LHCN-M2 (cell line): Measurements from ENCODE around the gene HSBP1L1. TPM values are rescaled to one million over a fixed set of nuclear protein-coding genes. Genes with fewer than 3 reads are reported as not detected.
"Not testable (repeated sequence)": the region's sequence is repeated elsewhere in the genome, so short reads cannot be mapped to it uniquely, and the experiment has no call there.

Experiments
- DNase-seq: peaks from one replicate; pipeline ENCODE4 v3.0.0-alpha.2; 2012; ENCODE audit warnings: low read depth
- total RNA-seq: library from RNA; depleted of rRNA; stranded (reverse); fragments of >200 nt; gene quantifications from 2 replicates; pipeline ENCODE4 v1.2.3, GENCODE V29; 2014

The HSBP1L1 gene
- total RNA-seq, 1 experiment from 2014 or later, result not detected

DNA sequence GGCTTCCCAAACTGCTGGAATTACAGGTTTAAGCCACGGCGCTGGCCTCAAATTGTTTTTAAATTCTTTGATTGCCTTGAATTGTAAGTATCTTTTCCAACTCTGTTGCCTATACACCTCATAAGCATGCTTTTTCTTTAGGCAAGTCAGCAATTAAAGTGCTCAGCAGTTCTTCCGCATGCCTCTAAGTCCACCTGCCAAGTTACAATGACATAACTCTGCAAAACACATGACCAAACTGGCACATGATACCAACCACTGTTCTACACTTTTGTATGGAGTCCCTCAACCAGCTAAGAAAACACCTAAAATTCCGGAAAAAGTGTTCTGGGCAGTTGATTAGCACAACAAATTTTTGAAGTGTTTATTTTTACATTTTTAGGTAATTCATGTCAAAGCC is 18.8 kb downstream of the HSBP1L1 start:
- no peak for DNase-seq

DNA sequence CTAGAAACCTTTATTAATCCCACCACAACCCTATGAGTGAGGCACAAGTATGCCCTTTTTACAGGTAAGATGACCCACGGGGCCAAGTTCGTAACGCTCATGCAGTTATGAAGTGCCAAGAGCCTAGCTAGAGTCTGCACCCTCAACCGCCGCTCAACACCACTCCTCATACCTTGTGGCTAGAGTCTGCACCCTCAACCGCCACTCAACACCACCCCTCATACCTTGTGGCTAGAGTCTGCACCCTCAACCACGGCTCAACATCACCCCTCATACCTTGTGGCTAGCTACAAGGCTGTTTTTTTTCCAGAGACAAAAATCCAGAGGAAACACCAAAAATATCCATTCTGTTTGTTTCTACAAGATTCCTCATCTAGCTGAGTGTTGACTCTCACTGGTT is 19.4 kb downstream of the HSBP1L1 start:
- DNase-seq, result no peak

DNA sequence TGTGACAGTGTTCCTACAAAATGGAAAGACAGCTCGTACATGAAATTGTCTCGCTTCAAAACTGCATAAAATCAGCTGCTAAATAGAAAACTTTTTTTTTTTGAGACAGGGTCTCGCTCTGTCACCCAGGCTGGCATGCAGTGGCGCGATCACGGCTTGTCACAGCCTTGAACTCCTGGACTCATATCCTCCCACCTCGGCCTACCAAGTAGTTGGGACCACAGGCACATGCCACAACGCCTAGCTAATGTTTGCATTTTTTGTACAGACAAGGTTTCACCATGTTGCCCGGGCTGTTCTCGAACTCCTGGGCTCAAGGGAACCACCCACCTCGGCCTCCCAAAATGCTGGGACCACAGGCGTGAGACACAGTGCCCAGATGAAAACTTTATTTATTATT is 20.7 kb downstream of the HSBP1L1 start:
- no peak for DNase-seq

DNA sequence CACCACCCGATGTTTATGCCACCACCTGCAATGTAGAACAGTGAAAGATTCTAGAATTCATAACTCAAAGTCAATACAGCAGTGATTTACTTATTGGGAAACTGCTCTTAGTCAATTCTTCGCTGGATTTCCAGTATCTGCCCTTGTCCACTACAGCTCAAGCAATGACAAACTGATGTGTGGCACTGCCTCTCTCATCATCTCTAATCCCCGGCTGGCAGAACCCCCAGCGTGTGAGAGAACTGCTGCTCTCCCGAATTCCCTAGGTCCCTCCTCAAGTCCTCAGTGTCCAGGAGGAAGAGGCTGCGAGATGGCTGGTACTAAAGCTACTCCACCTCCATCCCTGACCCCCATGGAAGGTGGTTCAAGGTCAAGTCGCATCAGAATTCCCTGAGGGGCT is 22.3 kb downstream of the HSBP1L1 start:
- DNase-seq, result no peak

DNA sequence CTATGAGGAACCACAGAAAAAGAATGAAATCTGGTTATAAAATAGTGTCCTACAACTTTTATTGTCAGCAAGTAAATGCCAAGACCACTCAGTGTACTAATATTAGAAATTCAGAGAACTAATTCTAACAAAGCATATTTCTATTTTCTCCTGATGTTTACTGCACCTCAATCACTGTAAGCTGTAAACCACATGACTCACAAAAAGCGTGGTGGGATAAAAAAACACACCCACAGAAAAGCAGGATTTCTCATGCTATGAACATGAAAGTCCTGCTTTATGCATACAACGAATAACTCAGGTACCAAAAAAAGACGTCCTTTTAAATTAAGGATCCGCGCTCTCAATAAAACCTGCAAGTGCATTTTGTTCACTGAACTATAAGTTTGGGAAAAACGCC is 23.1 kb downstream of the HSBP1L1 start:
- DNase-seq, result peak; percentile 25

DNA sequence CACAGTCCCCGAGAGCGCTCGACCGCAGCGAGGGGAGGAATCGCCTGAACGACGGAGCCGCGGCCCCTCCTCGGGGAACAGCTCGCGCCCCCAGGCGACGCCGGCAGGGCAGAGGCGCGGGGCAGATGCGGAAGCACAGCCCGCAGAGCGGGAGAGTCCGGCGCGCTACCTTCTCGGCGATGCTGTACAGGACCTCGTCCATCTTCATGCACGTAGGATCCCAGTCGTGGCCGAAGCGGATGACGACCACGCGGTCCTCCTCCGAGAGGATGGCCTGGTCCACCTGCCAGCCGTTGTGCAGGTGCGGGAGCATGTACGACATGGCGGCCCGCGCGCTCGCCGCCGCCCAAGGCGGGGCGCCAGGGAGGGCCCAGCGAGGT is 23.6 kb downstream of the HSBP1L1 start:
- DNase-seq, result peak; percentile 32

DNA sequence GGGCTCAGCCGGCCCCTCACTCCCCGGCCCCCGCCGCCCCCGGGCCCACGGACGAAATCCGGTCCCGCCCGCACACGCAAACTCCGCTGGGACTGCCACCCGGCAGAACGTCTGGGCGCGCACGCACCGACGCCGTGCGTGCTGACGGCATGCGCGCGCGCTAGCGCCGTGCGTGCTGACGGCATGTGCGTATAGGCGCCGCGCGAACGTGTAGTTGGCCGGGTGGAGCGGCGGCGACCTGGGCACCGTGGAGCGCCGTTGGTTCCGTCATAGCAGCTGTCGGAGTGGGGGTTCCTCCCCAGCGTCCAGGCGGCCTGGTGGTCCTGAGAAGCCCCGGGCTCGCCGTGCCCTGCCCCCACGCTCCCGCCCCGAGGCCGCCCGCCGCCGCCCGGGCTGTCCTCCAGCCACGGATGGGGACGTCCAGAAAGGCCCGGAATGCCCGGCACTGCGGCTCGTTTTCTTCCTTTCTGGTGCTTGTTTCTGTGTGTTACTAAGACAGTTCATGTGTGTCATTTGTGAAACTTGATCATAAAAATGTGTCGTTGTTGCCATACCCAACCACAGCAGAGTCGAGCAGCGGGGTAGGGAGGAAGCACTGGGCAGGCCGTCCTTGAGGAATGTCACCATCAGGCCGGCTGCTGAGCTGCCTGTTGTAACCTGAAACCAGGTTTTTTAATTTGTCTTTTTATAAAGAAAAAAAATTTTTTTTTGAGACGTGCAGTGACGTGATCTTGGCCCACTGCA is 24.2 kb downstream of the HSBP1L1 start, which contains the start of gene TXNL4A:
Gene TXNL4A (minus strand): TSS at position 113 of the 744 bp plus-strand sequence. CDS start 171 bp downstream, outside the sequence.
- peak; percentile 84 for DNase-seq

DNA sequence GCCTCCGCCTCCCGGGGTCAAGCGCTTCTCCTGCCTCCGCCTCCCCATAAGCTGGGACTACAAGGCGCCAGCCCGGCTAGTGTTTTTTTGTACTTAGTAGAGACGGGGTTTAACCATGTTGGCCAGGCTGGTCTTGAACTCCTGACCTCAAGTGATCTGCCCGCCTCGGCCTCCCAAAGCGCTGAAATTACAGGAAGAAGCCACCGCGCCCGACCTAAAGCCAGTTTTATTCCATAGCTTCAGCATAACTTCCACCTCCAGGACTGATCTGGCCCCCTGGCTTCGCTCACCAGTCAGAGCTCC is 24.7 kb downstream of the HSBP1L1 start:
- no peak for DNase-seq

DNA sequence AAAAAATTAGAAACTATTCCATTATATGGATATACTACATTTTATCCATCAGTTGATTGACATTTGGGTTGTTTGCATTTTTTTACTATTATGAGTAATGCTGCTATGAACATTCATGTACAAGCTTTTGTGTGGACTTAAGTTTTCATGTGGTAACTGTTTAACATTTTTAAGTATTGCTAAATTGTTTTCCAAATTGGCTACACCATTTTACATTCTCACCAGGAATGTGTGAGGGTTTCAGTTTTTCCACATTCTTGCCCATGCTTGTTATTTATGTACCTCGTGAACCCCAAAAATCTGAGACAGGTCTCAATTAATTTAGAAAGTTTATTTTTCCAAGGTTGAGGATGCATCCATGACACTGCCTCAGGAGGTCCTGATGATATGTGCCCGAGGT is 27.1 kb downstream of the HSBP1L1 start:
- no peak for DNase-seq

DNA sequence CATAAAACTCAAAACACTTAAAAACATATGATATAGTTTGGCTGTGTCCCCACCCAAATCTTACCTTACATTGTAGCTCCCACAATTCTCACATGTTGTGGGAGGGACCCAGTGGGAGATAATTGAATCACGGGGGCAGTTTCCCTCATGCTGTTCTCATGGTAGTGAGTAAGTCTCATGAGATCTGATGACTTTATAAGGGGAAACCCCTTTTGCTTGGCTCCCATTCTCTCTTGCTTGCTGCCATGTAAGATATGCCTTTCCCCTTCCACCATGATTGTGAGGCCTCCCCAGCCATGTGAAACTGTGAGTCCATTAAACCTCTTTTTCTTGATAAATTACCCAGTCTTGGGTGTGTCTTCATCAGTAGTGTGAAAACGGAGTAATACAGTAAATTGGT is 35.3 kb downstream of the HSBP1L1 start:
- DNase-seq, result not testable (repeated sequence)

DNA sequence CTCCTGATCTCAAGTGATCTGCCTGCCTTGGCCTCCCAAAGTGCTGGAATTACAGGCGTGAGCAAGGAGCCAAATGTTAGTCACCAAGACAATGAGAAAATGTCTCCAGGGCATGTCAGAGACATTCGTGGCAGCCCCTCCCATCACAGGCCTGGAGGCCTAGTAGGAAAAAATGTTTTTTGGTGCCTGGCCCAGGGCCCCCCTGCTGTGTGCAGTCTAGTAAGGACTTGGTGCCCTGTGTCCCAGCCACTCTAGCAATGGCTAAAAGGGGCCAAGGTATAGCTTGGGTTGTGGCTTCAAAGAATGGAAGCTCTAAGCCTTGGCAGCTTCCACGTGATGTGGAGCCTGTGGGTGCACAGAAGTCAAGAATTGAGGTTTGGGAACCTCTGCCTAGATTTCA is 36.4 kb downstream of the HSBP1L1 start:
- DNase-seq, result no peak

DNA sequence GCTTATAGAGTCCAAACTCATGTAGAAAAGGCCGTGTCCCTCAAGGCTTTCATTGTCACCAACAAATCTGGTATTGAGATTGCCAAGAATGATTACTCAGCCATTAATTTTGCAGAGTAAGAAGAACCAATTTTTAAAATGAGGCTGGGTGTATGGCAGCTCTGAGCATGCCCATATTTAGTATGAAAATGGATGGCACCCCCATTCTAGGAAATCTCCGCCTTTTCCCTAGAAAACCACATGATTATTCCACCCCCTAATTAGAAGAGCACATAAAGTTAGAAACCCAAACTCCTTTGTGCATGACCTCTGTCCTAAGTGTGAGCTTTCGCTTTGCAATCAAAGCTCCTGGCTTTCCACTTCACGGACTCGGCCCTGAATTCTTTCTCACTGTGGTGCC is 38.0 kb downstream of the HSBP1L1 start:
- DNase-seq, result no peak

DNA sequence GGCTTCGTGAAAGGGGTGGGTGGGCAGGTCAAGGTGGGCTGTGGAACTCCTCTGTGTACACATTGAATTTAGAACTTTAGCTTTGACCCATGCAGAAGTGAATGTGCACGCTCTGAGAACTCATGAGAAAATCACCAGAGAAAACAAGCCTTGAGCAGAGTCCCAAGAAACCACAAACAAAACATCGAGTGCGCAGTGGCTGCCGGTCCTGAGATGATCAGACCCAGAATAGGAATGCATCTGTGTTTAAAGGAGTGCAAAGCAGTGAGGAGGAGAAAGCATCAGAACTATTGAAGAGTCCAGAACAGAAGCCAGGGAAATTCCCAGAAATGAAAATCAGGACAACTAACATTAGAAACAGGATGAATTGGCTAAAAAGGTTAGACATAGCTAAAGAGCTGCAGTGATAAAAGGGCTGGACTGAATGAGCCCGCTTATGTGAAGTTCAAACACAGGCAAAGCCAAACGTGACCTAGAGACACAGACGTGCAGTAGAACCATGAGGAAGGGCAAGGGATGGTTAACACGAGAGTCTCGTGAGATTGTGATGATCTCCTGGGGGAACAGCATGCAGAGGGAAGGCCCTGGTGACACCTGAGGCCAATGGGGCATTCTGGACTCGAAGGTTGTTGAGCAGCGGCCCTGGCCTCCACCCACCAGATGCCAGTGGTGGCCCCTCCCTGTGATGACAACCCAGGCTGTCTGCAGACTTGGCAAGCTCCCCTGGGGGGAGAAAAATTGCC is 40.3 kb downstream of the HSBP1L1 start:
- DNase-seq, result no peak

DNA sequence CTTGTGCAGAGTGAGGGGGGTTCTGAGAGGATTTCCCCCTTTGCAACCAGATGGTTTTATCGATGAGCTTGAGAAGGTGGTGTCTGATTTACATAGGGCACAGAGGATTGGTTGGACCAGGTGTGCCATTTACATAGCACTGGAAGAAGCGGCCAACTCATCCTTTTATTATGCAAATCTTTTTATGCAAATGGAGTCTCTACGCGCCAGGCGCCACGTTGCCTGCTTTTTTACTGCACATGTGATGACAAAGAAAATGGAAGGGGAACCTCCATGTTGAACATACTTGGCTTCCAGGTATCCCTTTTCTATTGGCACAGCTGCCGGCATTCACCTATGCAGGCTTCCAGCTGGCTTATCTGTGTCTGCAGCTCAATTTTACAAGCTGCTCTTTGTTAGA is 42.3 kb downstream of the HSBP1L1 start:
- no peak for DNase-seq

DNA sequence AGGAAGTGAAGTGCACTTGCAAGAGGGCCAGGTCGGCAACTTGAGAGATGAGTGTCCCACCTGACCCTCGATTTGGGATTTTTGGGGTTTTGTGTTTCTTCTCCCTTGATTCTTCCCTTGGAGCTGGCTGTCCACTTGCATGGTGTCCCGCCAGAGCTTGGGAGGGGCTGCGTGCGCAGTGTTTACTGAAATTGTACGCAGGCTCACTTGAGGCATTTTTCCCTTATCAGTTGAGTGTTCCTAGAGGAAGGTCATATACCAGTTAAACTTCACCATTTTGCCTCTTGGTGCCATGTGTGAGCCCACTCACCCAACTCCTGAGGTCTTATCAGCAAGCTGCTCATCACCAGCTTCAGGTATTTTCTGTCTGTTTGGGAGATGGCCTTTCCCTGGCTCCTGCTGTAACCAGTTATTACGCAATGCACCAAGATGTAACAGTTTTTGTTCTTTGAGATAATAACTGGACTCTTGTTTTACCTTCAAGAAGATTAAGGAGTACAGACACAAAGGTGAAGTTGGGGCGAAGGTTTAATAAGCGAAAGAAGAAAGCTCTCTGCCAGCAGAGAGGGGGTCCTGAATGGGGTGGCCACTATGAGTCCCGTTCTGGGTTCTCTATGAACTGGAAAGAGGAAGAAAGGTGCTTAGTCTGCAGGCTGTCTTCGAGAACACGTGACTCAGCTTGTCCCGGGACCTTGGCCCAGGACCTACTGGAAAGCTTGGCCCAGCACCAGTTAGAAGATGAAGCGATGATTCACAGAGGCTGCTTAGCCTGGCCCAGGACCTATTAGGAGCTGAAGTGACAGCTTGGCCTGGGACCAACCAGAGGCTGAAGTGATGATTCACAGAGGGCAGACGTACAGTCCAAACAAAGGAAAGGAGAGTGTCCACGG is 45.5 kb downstream of the HSBP1L1 start:
- peak; percentile 98 for DNase-seq

DNA sequence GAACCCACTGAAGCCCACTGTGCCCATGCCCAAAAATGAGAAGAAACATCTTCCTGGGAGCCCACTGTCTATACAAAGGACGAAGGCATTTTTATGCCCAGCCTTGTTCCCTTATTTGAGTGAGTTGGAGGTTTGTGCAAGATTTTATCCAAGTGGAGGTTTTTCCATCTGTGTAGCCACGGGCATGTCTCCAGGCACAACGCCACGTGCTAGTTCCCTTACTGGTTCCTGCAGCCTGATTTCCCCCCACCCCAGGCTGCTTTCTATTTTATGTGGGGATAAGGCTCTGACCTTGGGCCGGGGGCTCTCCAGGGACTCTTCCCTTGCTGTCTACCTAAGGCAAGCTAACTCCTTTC is 46.1 kb downstream of the HSBP1L1 start:
- DNase-seq, result no peak

DNA sequence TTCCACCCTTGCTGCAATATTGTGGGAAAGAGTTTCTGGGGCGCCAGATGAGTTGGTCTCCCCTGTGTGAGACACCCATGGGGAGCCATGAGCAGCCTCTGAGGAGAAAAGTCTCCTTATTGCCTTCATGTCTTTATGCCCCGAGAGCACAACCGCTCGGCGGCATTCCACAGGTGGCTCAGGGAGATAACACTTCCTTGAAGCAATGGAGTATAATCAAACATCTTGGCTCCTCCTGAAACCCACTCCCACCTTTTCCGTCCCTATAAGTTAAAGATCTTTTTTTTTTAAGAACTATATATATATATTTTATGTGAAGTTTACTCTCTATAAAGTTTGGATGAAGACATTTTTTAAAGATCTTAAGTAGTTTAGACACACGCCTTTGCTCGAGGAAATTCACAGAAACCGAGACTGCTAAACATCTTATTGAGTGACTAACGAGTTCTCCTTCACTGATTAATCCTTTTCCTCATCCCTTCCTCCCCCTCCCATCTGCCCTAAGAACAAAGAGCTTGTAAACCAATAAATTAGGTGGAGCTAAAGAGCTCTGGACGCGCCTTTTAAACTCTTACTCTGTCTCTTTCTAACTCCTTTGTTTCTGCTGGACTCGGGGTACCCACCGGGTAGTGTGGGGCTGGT is 47.2 kb downstream of the HSBP1L1 start:
- not testable (repeated sequence) for DNase-seq

DNA sequence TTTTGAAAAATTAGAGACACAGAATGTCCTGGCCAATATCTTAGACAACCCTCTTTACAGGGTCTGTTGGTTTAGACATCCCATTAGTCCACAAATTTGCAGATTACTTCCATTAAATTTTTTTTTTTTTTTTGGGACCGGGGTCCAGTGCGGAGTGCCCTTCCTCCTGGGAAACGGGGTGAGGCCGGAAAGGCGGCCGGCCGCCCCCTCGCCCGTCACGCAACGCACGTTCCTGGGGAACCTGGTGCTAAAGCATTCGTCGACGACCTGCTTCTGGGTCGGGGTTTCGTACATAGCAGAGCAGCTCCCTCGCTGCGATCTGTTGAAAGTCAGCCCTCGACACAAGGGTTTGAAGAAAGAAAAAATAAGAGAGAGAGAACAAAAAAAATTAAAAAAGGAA is 48.3 kb downstream of the HSBP1L1 start:
- no peak for DNase-seq
